Activated CD4-positive, alpha-beta memory T cell treated with anti-CD3 and anti-CD28 coated beads for 36 hours (primary cell): Measurements from ENCODE around the gene ABCB7. TPM values are rescaled to one million over a fixed set of nuclear protein-coding genes. Genes with fewer than 3 reads are reported as not detected.
"Not testable (repeated sequence)": the region's sequence is repeated elsewhere in the genome, so short reads cannot be mapped to it uniquely, and the experiment has no call there.

ENCODE experiments used
- CTCF ChIA-PET: fragments of 350-600 bp; sonication (Branson Sonifier 250); formaldehyde crosslinking; loops from one replicate; lab custom pipeline; 2021; ENCODE audit warnings: antibody characterized with exemption, inconsistent platforms; lab: Charles Lee
- POLR2A ChIA-PET: fragments of 350-600 bp; sonication (Branson Sonifier 250); formaldehyde crosslinking; loops from one replicate; lab custom pipeline; 2021; ENCODE audit warnings: antibody characterized with exemption; lab: Charles Lee
- DNase-seq: peaks from one replicate; pipeline ENCODE4 v3.0.0-alpha.2; 2020
- H3K27ac Mint-ChIP-seq: one replicate; pipeline ENCODE4 v1.8.0; 2021; ENCODE audit warnings: mixed read lengths
- H3K27me3 Mint-ChIP-seq: one replicate; pipeline ENCODE4 v1.8.0; 2021; ENCODE audit warnings: mixed read lengths
- H3K36me3 Mint-ChIP-seq: one replicate; pipeline ENCODE4 v1.8.0; 2021; ENCODE audit warnings: mixed read lengths
- H3K4me1 Mint-ChIP-seq: one replicate; pipeline ENCODE4 v1.8.0; 2021; ENCODE audit warnings: low read depth, mixed read lengths
- H3K4me3 Mint-ChIP-seq: one replicate; pipeline ENCODE4 v1.8.0; 2021; ENCODE audit warnings: mild to moderate bottlenecking, mixed read lengths
- H3K9me3 Mint-ChIP-seq: one replicate; pipeline ENCODE4 v1.8.0; 2021; ENCODE audit warnings: mixed read lengths
- intact Hi-C: fragments of 100-400 bp; cut with micrococcal nuclease; formaldehyde crosslinking; loops from one replicate; pipeline ENCODE4 v1.15.1; 2023
- total RNA-seq, 2 experiments: library from RNA; stranded (reverse); gene quantifications; one replicate each; pipeline ENCODE4 v1.2.3, GENCODE V29; 2021

The ABCB7 gene
- total RNA-seq, 2 experiments from 2014 or later, result 45.6 to 47.5 TPM

DNA sequence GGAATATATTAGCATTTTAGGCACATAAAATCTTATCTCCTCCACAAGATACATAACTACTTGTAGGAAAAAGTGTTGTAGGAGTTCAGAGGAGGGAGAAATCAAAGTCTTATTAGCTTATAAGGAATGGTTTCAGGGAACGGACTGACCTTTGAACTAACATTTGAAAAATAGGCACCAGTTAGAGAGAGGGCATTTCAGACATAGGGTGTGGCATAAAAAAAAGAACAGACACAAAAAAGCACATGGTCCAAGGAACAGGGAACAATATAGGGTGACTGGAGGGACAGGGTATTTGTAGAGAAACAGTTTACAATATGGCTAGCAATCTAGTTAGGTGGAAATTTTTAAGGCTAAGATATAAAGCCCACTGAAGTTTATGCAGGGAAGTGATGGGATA is 6.4 kb downstream of the ABCB7 start:
- Mint-ChIP-seq H3K9me3 (peaks cover 4% of the 10 kb centered on the region), H3K4me1 (peaks cover 34% of the 10 kb centered on the region), H3K4me3 (no peak overlapping the region), H3K27ac (no peak overlapping the region), H3K27me3 (no peaks in the 10 kb centered on the region), H3K36me3 (peaks cover 15% of the 10 kb centered on the region)
- DNase-seq, result no peak
- ChIA-PET CTCF (no interaction called here), POLR2A (no interaction called here)
- intact Hi-C loops, result no loop called here

DNA sequence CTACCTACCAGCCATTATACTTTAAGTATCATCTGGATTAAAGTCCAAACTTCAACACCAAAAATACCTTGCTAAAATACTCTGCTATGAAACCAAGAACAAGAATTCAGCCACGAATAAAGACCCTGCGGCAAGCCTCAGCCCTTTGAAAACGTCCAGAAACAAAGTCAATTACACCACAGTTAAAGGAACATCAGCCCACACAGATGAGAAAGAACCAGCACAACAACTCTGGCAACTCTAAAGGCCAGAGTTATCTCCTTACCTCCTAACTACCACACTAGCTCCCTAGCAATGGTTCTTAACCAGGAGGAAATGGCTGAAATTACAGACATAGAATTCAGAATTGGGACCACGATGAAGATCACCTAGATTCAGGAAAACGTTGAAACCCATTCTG is 23.4 kb downstream of the ABCB7 start:
- CTCF ChIA-PET, result no interaction called here
- no peaks in the 10 kb centered on the region for H3K9me3 Mint-ChIP-seq
- H3K27me3 Mint-ChIP-seq, result no peaks in the 10 kb centered on the region
- peaks cover 37% of the 10 kb centered on the region for H3K4me1 Mint-ChIP-seq
- H3K36me3 Mint-ChIP-seq, result peaks cover 3% of the 10 kb centered on the region
- no peak overlapping the region for H3K4me3 Mint-ChIP-seq
- intact Hi-C loops, result no loop called here
- H3K27ac Mint-ChIP-seq, result no peak overlapping the region
- DNase-seq, result no peak
- POLR2A ChIA-PET, result no interaction called here

DNA sequence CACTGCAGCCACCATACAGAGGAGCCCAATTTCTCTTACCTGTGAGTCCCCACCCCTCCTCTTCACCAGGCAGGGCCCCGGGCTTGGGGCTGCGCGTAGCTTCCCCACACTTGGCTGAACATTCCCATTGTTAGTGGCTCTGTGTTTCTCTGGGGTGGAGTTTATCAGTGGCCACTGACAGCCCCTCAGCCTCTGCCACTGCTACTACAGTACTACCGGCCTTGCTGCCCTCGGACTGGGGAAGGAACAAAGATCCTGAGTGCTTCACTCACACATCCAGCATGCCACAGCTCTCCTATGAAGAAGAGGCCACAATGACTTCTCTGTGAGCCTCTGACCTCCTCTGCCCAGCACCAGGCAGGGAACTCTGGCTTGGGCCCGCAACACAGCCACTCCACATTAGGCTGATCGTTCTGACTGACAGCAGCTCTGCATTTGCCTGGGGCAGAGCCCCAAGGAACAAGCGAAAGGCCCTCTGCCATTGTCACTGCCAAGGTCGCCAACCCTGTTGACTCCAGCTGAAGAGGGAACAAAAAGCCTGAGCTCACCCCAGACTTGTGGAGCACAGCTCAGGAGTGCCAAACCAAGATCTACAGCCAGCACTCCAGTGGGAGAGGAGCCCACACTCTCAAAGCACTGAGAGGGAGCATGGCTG is 24.0 kb downstream of the ABCB7 start:
- Mint-ChIP-seq H3K36me3 (peaks cover 3% of the 10 kb centered on the region), H3K27me3 (no peaks in the 10 kb centered on the region), H3K4me1 (peaks cover 37% of the 10 kb centered on the region), H3K9me3 (no peaks in the 10 kb centered on the region), H3K27ac (no peak overlapping the region), H3K4me3 (no peak overlapping the region)
- intact Hi-C loops, result no loop called here
- POLR2A ChIA-PET, result no interaction called here
- CTCF ChIA-PET, result no interaction called here
- no peak for DNase-seq

DNA sequence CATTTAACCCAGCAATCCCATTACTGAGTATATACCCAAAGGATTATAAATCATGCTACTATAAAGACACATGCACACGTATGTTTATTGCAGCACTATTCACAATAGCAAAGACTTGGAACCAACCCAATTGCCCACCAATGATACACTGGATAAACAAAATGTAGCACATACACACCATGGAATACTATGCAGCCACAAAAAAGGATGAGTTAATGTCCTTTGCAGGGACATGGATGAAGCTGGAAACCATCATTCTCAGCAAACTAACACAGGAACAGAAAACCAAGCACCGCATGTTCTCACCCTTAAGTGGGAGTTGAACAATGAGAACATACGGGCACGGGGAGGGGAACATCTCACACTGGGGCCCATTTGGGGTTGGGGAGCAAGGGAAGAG is 27.0 kb downstream of the ABCB7 start:
- peaks cover 17% of the 10 kb centered on the region for H3K4me1 Mint-ChIP-seq
- H3K9me3 Mint-ChIP-seq, CTCF ChIA-PET, intact Hi-C loops, H3K27me3 Mint-ChIP-seq, POLR2A ChIA-PET, H3K4me3 Mint-ChIP-seq, DNase-seq, H3K36me3 Mint-ChIP-seq, H3K27ac Mint-ChIP-seq: not testable (repeated sequence)

DNA sequence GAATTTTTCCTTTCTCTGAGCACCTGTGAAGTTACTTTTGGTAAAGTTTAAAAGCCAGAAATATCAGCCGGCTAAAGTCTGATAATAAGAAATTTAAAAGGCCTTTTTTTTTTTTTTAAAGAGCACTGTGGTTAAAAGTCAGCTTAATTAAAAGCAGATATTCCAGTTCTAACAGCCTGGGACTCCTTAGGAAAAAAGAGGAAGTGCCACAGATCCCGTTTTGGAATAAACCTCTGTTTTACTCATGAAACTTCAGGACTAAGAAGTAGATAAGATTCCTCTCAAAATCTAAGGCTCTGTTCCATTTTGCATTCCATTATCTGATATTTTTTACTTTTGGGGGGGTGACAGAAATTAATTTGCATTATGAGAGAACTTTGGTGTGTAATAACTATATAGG is 37.8 kb downstream of the ABCB7 start:
- H3K36me3 Mint-ChIP-seq, result peaks cover 8% of the 10 kb centered on the region
- H3K4me3 Mint-ChIP-seq, result no peak overlapping the region
- no peaks in the 10 kb centered on the region for H3K4me1 Mint-ChIP-seq
- no peak overlapping the region for H3K27ac Mint-ChIP-seq
- no peaks in the 10 kb centered on the region for H3K9me3 Mint-ChIP-seq
- DNase-seq, result no peak
- intact Hi-C loops, result no loop called here
- ChIA-PET POLR2A (no interaction called here), CTCF (no interaction called here)
- H3K27me3 Mint-ChIP-seq, result no peaks in the 10 kb centered on the region

DNA sequence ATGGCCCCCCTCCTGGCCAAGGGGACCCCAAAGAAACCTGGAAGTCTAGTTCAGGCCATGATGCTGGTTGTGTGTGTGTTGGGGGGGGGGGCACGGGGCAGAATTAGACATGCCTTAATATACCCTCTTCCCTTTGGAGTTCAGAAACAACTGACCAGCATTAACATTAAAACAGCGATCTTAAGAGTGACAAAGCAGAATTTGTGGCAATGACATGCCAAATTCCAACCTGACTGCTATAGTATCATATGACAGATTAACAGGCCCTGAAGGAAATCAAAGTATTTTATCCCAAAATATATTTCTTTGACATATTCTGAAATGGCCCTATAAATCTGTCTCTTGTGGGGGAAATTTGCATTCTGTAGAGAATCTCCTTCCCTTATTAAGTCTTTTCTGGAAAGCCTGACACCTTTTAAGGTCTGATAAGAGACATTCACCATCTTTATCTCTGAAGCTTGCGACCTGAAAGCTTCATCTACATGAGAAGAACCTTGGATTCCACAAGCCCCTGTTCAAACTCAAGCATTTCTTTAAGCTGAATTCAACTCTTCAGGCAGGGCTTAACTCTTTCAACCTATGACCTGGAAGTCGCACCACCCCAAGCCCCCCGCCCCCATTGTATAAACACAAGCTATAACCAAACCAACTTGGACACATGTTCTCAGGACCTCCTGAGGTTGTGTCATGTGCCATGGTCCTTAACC is 40.2 kb downstream of the ABCB7 start:
- POLR2A ChIA-PET, result no interaction called here
- DNase-seq, result no peak
- H3K27me3 Mint-ChIP-seq, result no peaks in the 10 kb centered on the region
- peaks cover 6% of the 10 kb centered on the region for H3K36me3 Mint-ChIP-seq
- H3K4me3 Mint-ChIP-seq, result no peak overlapping the region
- H3K27ac Mint-ChIP-seq, result no peak overlapping the region
- H3K4me1 Mint-ChIP-seq, result no peaks in the 10 kb centered on the region
- intact Hi-C loops, result no loop called here
- CTCF ChIA-PET, result no interaction called here
- H3K9me3 Mint-ChIP-seq, result no peaks in the 10 kb centered on the region

DNA sequence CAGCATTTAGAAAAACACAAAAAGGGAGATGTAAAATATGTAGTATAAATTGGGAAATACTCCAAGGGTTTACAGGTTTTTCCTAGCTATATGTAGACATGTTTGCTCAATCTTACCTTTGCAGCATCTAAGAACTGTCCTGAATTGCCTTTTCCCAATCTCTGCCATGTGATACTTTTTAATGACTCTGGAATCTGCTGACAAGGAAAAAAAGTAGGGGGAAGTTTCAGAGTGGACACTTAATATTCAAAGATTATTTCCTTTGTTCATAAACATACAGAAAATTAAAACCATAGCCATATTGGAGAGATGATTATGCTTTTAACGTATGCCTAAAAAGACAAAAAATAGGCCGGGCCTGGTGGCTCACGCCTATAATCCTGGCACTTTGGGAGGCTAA is 41.4 kb downstream of the ABCB7 start:
- Mint-ChIP-seq H3K4me1 (no peaks in the 10 kb centered on the region), H3K36me3 (peaks cover 6% of the 10 kb centered on the region)
- DNase-seq, result no peak

DNA sequence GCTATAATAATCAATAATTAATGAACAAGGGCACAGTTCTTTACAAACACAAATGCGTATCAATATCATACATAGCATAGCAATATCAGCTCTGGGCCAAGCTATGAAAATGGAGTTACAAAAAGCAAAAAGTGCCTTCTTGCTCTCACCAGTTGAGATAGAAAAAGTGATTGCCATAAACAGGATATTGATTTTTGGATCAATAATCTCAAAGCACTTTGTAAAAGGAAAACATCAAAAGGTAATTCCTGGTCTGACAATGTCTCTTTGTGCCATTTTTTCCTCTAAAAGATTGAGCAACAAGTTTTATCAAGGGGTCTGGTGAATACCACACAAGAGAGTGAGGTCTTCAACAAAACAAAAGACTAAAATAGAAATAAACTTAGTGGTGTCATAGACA is 42.4 kb downstream of the ABCB7 start:
- POLR2A ChIA-PET, result no interaction called here
- Mint-ChIP-seq H3K36me3 (peaks cover 3% of the 10 kb centered on the region), H3K4me3 (no peak overlapping the region), H3K27me3 (no peaks in the 10 kb centered on the region), H3K4me1 (no peaks in the 10 kb centered on the region), H3K27ac (no peak overlapping the region), H3K9me3 (no peaks in the 10 kb centered on the region)
- intact Hi-C loops, result no loop called here
- DNase-seq, result no peak
- CTCF ChIA-PET, result no interaction called here

More for the DNA sequence above, 41.4 kb downstream of the ABCB7 start:
- POLR2A ChIA-PET, result no interaction called here
- Mint-ChIP-seq H3K9me3 (no peaks in the 10 kb centered on the region), H3K4me3 (no peak overlapping the region), H3K27ac (no peak overlapping the region), H3K27me3 (no peaks in the 10 kb centered on the region)
- CTCF ChIA-PET, result no interaction called here
- intact Hi-C loops, result no loop called here

DNA sequence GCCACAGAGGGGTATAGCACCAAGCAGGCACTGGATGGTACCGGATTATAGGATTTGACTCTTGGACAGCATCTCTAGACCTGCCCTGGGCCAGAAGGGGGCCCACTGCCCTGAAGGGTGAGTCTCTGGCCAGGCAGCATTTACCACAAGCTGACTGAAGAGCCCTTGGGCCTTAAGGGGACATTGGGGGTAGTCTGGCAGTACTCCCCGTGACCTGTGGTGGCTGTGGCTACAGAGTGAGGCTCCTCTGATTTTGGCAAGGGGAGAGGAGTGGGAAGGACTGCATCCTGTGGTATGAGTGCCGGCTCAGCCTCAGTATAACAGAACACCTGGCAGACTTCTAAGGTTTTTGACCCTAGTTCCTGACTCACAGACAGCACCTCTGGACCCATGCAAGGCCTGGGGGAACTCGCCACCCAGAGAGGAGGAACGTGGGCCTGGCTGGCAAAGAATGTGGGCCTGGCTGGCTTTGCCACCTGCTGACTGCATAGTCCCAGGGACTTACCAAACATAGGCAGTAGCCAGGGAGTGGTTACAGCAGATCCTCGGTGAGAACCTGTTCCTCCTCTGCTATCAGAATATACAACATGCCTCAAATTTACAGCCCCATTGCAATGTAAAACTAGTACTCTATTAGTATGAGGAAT is 48.1 kb downstream of the ABCB7 start:
- Mint-ChIP-seq H3K36me3 (peaks cover 3% of the 10 kb centered on the region), H3K4me3 (no peak overlapping the region)
- POLR2A ChIA-PET, result no interaction called here

DNA sequence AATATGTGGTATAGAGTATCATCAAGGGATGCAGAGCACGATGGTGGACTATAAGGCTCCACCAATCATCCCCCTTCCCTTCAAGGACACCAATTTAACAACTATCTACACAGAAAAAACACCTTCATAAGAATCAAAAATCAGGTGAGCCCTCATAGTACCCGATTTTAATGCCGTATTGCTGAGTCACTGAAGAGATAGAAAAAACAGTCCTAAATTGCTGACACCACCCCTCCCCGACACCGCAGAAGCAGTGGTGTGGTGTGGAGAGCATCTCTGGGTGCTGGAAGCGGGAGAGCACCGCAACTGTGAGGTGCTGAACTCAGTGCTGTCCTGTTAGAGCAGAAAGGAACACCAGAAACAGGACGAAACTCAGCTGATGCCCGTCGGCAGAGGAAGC is 49.3 kb downstream of the ABCB7 start:
- DNase-seq, result no peak
- no peaks in the 10 kb centered on the region for H3K27me3 Mint-ChIP-seq
- peaks cover 4% of the 10 kb centered on the region for H3K36me3 Mint-ChIP-seq
- ChIA-PET CTCF (no interaction called here), POLR2A (no interaction called here)
- intact Hi-C loops, result no loop called here
- peaks cover 3% of the 10 kb centered on the region for H3K4me1 Mint-ChIP-seq
- H3K27ac Mint-ChIP-seq, result no peak overlapping the region
- no peak overlapping the region for H3K4me3 Mint-ChIP-seq
- no peaks in the 10 kb centered on the region for H3K9me3 Mint-ChIP-seq

More for the DNA sequence above, 48.1 kb downstream of the ABCB7 start:
- CTCF ChIA-PET, result no interaction called here
- Mint-ChIP-seq H3K9me3 (no peaks in the 10 kb centered on the region), H3K27ac (no peak overlapping the region), H3K4me1 (peaks cover 3% of the 10 kb centered on the region), H3K27me3 (no peaks in the 10 kb centered on the region)
- intact Hi-C loops, result no loop called here
- no peak for DNase-seq

DNA sequence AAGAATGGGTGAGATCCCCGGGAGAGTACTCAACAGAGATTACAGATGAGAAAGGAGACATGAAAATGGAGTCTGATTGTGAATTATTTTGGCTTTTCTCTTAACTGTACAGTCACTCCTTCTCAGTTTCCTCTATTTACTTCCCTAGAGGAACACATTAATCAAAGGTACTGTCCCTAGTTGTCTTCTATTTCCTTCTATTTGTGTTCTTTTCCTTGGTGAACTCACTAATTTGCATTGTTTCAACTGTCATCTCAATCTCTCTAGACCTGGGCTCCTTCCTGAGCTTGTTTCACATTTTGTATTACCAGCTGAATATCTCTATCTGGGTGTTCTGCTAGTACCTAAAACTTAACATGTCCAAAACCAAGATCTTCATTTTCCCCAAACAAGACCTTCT is 59.8 kb downstream of the ABCB7 start:
- intact Hi-C loops, result no loop called here
- POLR2A ChIA-PET, result interaction anchor here (0.7 kb wide), 1 partner anchor 100 kb away, joined by 6 read pairs; no protein-coding TSS in a partner anchor
- no peak overlapping the region for H3K4me3 Mint-ChIP-seq

DNA sequence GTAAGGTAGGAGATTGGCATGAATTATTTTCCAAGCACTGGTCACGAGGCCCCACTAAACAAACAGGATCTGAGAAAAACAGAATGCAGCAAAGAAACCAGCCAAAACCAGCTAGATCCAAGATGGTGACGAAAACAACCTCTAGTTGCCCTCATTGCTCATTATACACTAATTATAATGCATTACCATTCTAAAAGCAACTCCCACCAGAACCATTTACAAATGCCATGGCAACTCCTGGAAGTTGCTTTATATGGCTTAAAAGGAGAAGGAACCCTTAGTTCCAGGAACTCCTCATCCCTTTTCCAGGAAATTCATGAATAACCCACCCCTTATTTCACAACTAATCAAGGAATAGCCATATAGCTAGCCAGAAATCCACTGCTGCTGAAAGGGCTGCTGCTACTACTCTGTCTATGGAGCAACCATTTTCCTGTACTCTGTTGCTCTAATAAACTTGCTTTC is 69.3 kb downstream of the ABCB7 start:
- no peak for DNase-seq
- intact Hi-C loops, result no loop called here
- H3K9me3 Mint-ChIP-seq, result no peaks in the 10 kb centered on the region
- H3K4me1 Mint-ChIP-seq, result peaks cover 12% of the 10 kb centered on the region
- ChIA-PET POLR2A (no interaction called here), CTCF (no interaction called here)
- H3K27ac Mint-ChIP-seq, result no peak overlapping the region
- H3K36me3 Mint-ChIP-seq, result peaks cover 7% of the 10 kb centered on the region
- no peak overlapping the region for H3K4me3 Mint-ChIP-seq
- no peaks in the 10 kb centered on the region for H3K27me3 Mint-ChIP-seq

More for the DNA sequence above, 59.8 kb downstream of the ABCB7 start:
- DNase-seq, result no peak
- peaks cover 15% of the 10 kb centered on the region for H3K36me3 Mint-ChIP-seq
- H3K27ac Mint-ChIP-seq, result no peak overlapping the region
- peaks cover 16% of the 10 kb centered on the region for H3K4me1 Mint-ChIP-seq
- H3K27me3 Mint-ChIP-seq, result no peaks in the 10 kb centered on the region
- CTCF ChIA-PET, result interaction anchor here (0.6 kb wide), 1 partner anchor 56 kb away, joined by 3 read pairs; no protein-coding TSS in a partner anchor
- no peaks in the 10 kb centered on the region for H3K9me3 Mint-ChIP-seq
